CD4-positive, alpha-beta T cell (primary cell): ENCODE measurements around the gene BLID. TPM values are rescaled to one million over a fixed set of nuclear protein-coding genes. Genes with fewer than 3 reads are reported as not detected.

ENCODE experiments used
- ATAC-seq: fragments of 200-7000 bp; cut with Tn5 transposase; one replicate; pipeline ENCODE4 v1.10.0; 2022; ENCODE audit warnings: mild to moderate bottlenecking; ENCODE audit not compliant: poor library complexity
- CTCF ChIA-PET: fragments of 350-600 bp; sonication (Branson Sonifier 250); formaldehyde crosslinking; loops from one replicate; lab custom pipeline; 2021; ENCODE audit warnings: antibody characterized with exemption, inconsistent platforms; lab: Charles Lee
- POLR2A ChIA-PET: fragments of 350-600 bp; sonication (Branson Sonifier 250); formaldehyde crosslinking; loops from one replicate; lab custom pipeline; 2021; ENCODE audit warnings: antibody characterized with exemption, inconsistent platforms; lab: Charles Lee
- DNase-seq, 14 experiments: peaks; one replicate each; pipeline ENCODE4 v3.0.0-alpha.2; 2013 to 2020; ENCODE audit warnings: mixed read lengths in 2 of 14
- H3K27ac ChIP-seq, 2 donors: one replicate each; pipeline versions ENCODE4 v1.5.1 to v1.7.0; 2013; ENCODE audit warnings: low read length in 2 of 2, low read depth in 1 of 2, mild to moderate bottlenecking in 1 of 2
- H3K27me3 ChIP-seq, 2 experiments: 1 replicate in 1 of 2; 2 replicates in 1 of 2; pipeline versions ENCODE4 v1.6.1 to v1.7.0; 2013; ENCODE audit warnings: low read length in 2 of 2, control low read depth in 1 of 2, mild to moderate bottlenecking in 1 of 2, moderate library complexity in 1 of 2; ENCODE audit not compliant: insufficient read depth in 2 of 2, control insufficient read depth in 1 of 2
- H3K36me3 ChIP-seq: one replicate; pipeline ENCODE4 v1.6.1; 2013; ENCODE audit warnings: low read length, control low read depth; ENCODE audit not compliant: insufficient read depth
- H3K4me1 ChIP-seq: one replicate; pipeline ENCODE4 v1.6.1; 2013; ENCODE audit warnings: low read length, control low read depth; ENCODE audit not compliant: insufficient read depth
- H3K4me3 ChIP-seq: one replicate; pipeline ENCODE4 v1.5.1; 2013; ENCODE audit warnings: mild to moderate bottlenecking, low read length, moderate library complexity
- H3K9me3 ChIP-seq, 2 experiments: 1 replicate in 1 of 2; 2 replicates in 1 of 2; pipeline versions ENCODE4 v1.6.1 to v1.7.0; 2013; ENCODE audit warnings: low read length in 2 of 2, mild to moderate bottlenecking in 2 of 2, control low read depth in 1 of 2, moderate library complexity in 1 of 2; ENCODE audit not compliant: control insufficient read depth in 1 of 2, insufficient read depth in 1 of 2
- H3K27ac Mint-ChIP-seq: one replicate; pipeline ENCODE4 v1.8.0; 2020; ENCODE audit warnings: mixed read lengths
- H3K27me3 Mint-ChIP-seq: one replicate; pipeline ENCODE4 v1.8.0; 2021; ENCODE audit warnings: mixed read lengths
- H3K36me3 Mint-ChIP-seq: one replicate; pipeline ENCODE4 v1.8.0; 2021; ENCODE audit warnings: low read depth, mixed read lengths
- H3K4me1 Mint-ChIP-seq: one replicate; pipeline ENCODE4 v1.8.0; 2021; ENCODE audit warnings: low read depth, mixed read lengths
- H3K4me3 Mint-ChIP-seq: one replicate; pipeline ENCODE4 v1.8.0; 2020; ENCODE audit warnings: mild to moderate bottlenecking, mixed read lengths
- H3K9me3 Mint-ChIP-seq: one replicate; pipeline ENCODE4 v1.8.0; 2020; ENCODE audit warnings: mixed read lengths
- intact Hi-C, 2 experiments: fragments of 100-400 bp; cut with DNase I in 1 of 2; cut with micrococcal nuclease in 1 of 2; formaldehyde crosslinking; loops; one replicate each; pipeline versions ENCODE4 v1.15.1 to v1.9.0; 2023 to 2025; cut with DNase I, micrococcal nuclease
- total RNA-seq, 174 experiments: library from RNA in 2 of 174; stranded (reverse) in 2 of 174; gene quantifications; one replicate each; pipeline ENCODE4 v1.2.3 and lab custom pipeline; 2021 to 2026
- TF ChIP-seq, protein P1 (sequence below): fragments of 200-600 bp; IDR thresholded peaks from one replicate; pipeline ENCODE4 v1.8.0; 2022; ENCODE audit warnings: antibody characterized with exemption, mild to moderate bottlenecking

The BLID gene
- total RNA-seq, 2 experiments from 2014 or later = not detected

DNA sequence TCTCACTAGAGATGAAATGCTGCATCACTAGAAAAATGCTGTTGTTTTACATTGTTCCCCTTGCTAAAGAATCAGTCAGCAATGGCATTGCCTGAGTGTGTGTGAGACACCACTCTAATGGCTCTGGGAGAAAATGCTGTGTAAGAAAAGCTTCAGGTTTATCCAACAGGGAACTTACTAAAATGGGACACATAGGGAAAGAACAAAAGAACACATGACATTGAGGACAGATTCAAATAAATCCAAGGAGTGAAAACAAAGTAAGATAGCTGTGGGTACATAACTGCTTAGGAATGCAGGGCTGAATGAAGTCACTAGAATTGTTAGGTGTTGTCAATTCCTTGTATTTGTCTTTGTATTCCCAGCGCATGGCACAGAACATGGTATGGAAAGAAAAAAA lies 24.2 kb downstream of the BLID start:
- Histone ChIP-seq H3K27ac (no peak overlapping the region), H3K4me1 (no peaks in the 10 kb centered on the region), H3K36me3 (no peaks in the 10 kb centered on the region), H3K9me3 (no peaks in the 10 kb centered on the region), H3K4me3 (no peak overlapping the region), H3K27me3 (no peaks in the 10 kb centered on the region)
- ATAC-seq = no peak
- Mint-ChIP-seq H3K27me3 (peaks cover 34% of the 10 kb centered on the region), H3K4me1 (no peaks in the 10 kb centered on the region), H3K4me3 (no peak overlapping the region), H3K9me3 (no peaks in the 10 kb centered on the region), H3K36me3 (no peaks in the 10 kb centered on the region), H3K27ac (no peak overlapping the region)
- no peak for DNase-seq
- ChIA-PET CTCF (no interaction called here), POLR2A (no interaction called here)
- TF ChIP-seq, protein P1, sequence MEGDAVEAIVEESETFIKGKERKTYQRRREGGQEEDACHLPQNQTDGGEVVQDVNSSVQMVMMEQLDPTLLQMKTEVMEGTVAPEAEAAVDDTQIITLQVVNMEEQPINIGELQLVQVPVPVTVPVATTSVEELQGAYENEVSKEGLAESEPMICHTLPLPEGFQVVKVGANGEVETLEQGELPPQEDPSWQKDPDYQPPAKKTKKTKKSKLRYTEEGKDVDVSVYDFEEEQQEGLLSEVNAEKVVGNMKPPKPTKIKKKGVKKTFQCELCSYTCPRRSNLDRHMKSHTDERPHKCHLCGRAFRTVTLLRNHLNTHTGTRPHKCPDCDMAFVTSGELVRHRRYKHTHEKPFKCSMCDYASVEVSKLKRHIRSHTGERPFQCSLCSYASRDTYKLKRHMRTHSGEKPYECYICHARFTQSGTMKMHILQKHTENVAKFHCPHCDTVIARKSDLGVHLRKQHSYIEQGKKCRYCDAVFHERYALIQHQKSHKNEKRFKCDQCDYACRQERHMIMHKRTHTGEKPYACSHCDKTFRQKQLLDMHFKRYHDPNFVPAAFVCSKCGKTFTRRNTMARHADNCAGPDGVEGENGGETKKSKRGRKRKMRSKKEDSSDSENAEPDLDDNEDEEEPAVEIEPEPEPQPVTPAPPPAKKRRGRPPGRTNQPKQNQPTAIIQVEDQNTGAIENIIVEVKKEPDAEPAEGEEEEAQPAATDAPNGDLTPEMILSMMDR = no peak
- intact Hi-C loops = no loop called here

DNA sequence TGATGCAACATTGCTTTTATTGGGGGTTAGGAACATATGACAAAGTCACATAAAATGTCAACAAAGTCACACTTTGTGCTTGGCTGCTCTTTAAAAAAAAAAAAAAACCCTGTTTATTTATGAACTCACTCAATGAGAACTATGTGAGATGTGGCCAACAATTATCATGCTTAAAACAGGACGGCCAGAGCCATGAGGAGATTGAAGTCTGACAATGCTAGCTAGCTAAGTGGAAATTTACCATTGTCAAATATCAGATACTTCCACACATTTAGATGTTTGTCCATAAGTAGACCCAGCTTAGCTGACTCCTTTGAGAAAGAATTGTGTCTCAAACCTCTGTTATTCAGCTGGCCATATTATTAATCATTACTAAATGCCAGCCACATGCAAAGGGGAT lies 26.9 kb downstream of the BLID start:
- no peaks in the 10 kb centered on the region for H3K9me3 ChIP-seq
- TF ChIP-seq, protein P1 = no peak
- no peaks in the 10 kb centered on the region for H3K27me3 ChIP-seq
- ChIA-PET POLR2A (no interaction called here), CTCF (no interaction called here)
- no peaks in the 10 kb centered on the region for H3K4me1 ChIP-seq
- no peak for ATAC-seq
- no peaks in the 10 kb centered on the region for H3K9me3 Mint-ChIP-seq
- H3K27me3 Mint-ChIP-seq = peaks cover 18% of the 10 kb centered on the region
- H3K27ac ChIP-seq = no peak overlapping the region
- no peak for DNase-seq
- no peak overlapping the region for H3K4me3 ChIP-seq
- H3K36me3 ChIP-seq = no peaks in the 10 kb centered on the region
- H3K36me3 Mint-ChIP-seq = no peaks in the 10 kb centered on the region
- intact Hi-C loops = no loop called here
- H3K4me3 Mint-ChIP-seq = no peak overlapping the region
- H3K27ac Mint-ChIP-seq = no peak overlapping the region
- no peaks in the 10 kb centered on the region for H3K4me1 Mint-ChIP-seq

DNA sequence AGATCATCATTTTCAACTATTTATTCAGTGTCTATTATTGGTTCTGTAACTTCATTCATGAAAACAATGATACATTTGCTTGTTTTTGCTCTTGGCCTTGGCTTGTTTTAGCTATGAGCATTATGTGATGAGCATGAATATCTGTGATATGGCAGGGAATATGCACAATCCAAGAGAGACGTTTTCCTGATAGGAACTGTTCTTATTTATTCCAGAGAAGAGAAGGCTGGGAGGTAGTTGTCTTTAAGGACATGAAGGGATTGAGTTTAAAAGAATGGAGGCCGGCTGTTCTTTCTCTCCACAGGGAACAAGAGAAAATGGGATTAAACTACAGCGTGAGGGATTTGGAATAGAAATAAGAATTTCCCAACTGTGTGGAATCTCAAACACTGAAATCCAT lies 30.3 kb downstream of the BLID start:
- Mint-ChIP-seq H3K4me3 (no peak overlapping the region), H3K36me3 (no peaks in the 10 kb centered on the region), H3K27me3 (peaks cover 2% of the 10 kb centered on the region), H3K27ac (no peak overlapping the region), H3K9me3 (no peaks in the 10 kb centered on the region), H3K4me1 (no peaks in the 10 kb centered on the region)
- Histone ChIP-seq H3K4me1 (no peaks in the 10 kb centered on the region), H3K27ac (no peak overlapping the region), H3K36me3 (no peaks in the 10 kb centered on the region), H3K4me3 (no peak overlapping the region), H3K27me3 (no peaks in the 10 kb centered on the region), H3K9me3 (no peaks in the 10 kb centered on the region)
- CTCF ChIA-PET = no interaction called here
- intact Hi-C loops = no loop called here
- no peak for ATAC-seq
- TF ChIP-seq, protein P1 = no peak
- POLR2A ChIA-PET = no interaction called here
- DNase-seq = no peak
